Keratinocyte (primary cell): Measurements from ENCODE around the gene AIFM2. TPM values are rescaled to one million over a fixed set of nuclear protein-coding genes. Genes with fewer than 3 reads are reported as not detected.

ENCODE experiments used
- DNase-seq: peaks from one replicate; pipeline ENCODE4 v3.0.0-alpha.2; 2011; ENCODE audit warnings: low read depth, missing footprints, low spot score
- FAIRE-seq: peaks from 2 replicates; lab custom pipeline; 2011; peaks lifted over from hg19 to GRCh38; lab: Jason Lieb, UNC
- H2AFZ ChIP-seq: 2 replicates; pipeline ENCODE4 v1.6.0; 2012; ENCODE audit warnings: low read length, control low read depth, inconsistent platforms; ENCODE audit not compliant: control insufficient read depth
- H3K27ac ChIP-seq: 2 replicates; pipeline ENCODE4 v1.5.1; 2011; ENCODE audit warnings: low read length; ENCODE audit not compliant: control insufficient read depth, insufficient read depth
- H3K27me3 ChIP-seq: 3 replicates; pipeline ENCODE4 v1.6.0; 2011; ENCODE audit warnings: low read length; ENCODE audit not compliant: control insufficient read depth, insufficient read depth; ENCODE audit errors: extremely low read depth
- H3K36me3 ChIP-seq, 2 experiments: 2 replicates in 1 of 2; 3 replicates in 1 of 2; pipeline ENCODE4 v1.5.1; 2011; ENCODE audit warnings: low read length in 2 of 2, mild to moderate bottlenecking in 1 of 2; ENCODE audit not compliant: control insufficient read depth in 2 of 2, insufficient read depth in 2 of 2; ENCODE audit errors: extremely low read depth in 1 of 2
- H3K4me1 ChIP-seq: 3 replicates; pipeline ENCODE4 v1.5.1; 2011; ENCODE audit warnings: low read length; ENCODE audit not compliant: control insufficient read depth, insufficient read depth; ENCODE audit errors: extremely low read depth
- H3K4me2 ChIP-seq: 3 replicates; pipeline ENCODE4 v1.6.0; 2011; ENCODE audit warnings: low read depth, low read length; ENCODE audit not compliant: control insufficient read depth, insufficient read depth; ENCODE audit errors: extremely low read depth
- H3K4me3 ChIP-seq, 3 experiments: fragments of 200-600 bp in 1 of 3; sonication (generic) in 1 of 3; 2 replicates in 2 of 3; 3 replicates in 1 of 3; pipeline ENCODE4 v1.5.1; 2011 to 2016; ENCODE audit warnings: low read length in 3 of 3, mild to moderate bottlenecking in 3 of 3, control low read depth in 2 of 3, inconsistent platforms in 1 of 3, low read depth in 1 of 3, mixed read lengths in 1 of 3, mixed run types in 1 of 3, moderate library complexity in 1 of 3; ENCODE audit not compliant: control insufficient read depth in 2 of 3, insufficient read depth in 2 of 3; ENCODE audit errors: extremely low read depth in 1 of 3
- H3K79me2 ChIP-seq: 2 replicates; pipeline ENCODE4 v1.6.0; 2012; ENCODE audit warnings: low read length; ENCODE audit not compliant: control insufficient read depth, insufficient read depth
- H3K9ac ChIP-seq: 3 replicates; pipeline ENCODE4 v1.6.0; 2011; ENCODE audit warnings: low read length; ENCODE audit not compliant: control insufficient read depth, insufficient read depth; ENCODE audit errors: extremely low read depth
- H3K9me1 ChIP-seq: 3 replicates; pipeline ENCODE4 v1.6.0; 2011; ENCODE audit warnings: low read length; ENCODE audit not compliant: control insufficient read depth, insufficient read depth; ENCODE audit errors: extremely low read depth
- H3K9me3 ChIP-seq: 2 replicates; pipeline ENCODE4 v1.5.1; 2012; ENCODE audit warnings: low read depth, low read length; ENCODE audit not compliant: control insufficient read depth
- H4K20me1 ChIP-seq: 3 replicates; pipeline ENCODE4 v1.6.0; 2011; ENCODE audit warnings: low read length; ENCODE audit not compliant: control insufficient read depth, insufficient read depth; ENCODE audit errors: extremely low read depth
- EZH2 ChIP-seq: IDR thresholded peaks from one replicate; pipeline ENCODE4 v1.6.1; 2012; ENCODE audit warnings: inconsistent platforms, mild to moderate bottlenecking, low read length, moderate library complexity
- dilution Hi-C: fragments of 300-500 bp; cut with MboI; formaldehyde crosslinking; loops from one replicate; pipeline ENCODE4 v1.7.0; 2020; ENCODE audit warnings: low sequenced_read_pairs; ENCODE audit not compliant: extremely low pct_ligation_motif_present
- polyA plus RNA-seq, 5 experiments: library from polyadenylated mRNA; depleted of rRNA in 3 of 5; stranded (reverse) in 3 of 5; stranded (forward) in 1 of 5; unstranded in 1 of 5; fragments of >200 nt; gene quantifications; 1 replicate in 1 of 5; 2 replicates in 3 of 5; 3 replicates in 1 of 5; pipeline versions ENCODE4 v1.2.1 to v1.2.3, GENCODE V29; 2011 to 2012; ENCODE audit warnings: missing spikeins in 2 of 5, low read depth in 1 of 5, low replicate concordance in 1 of 5
- TF ChIP-seq, protein P1 (sequence below), 3 experiments: IDR thresholded peaks in 1 of 3; conservative IDR thresholded peaks in 1 of 3; optimal IDR thresholded peaks in 1 of 3; 2 replicates in 2 of 3; 3 replicates in 1 of 3; pipeline versions ENCODE3 to v1.5.1; 2011; ENCODE audit warnings: low read length in 3 of 3, mild to moderate bottlenecking in 3 of 3, moderate library complexity in 2 of 3, control low read depth in 1 of 3, inconsistent platforms in 1 of 3; ENCODE audit not compliant: insufficient read depth in 2 of 3; ENCODE audit errors: extremely low read depth in 1 of 3

The AIFM2 gene
- polyA plus RNA-seq, 1 donor (not counting 4 experiments of a cell fraction or from before 2014, with no cell fraction given): 1.8 TPM

DNA sequence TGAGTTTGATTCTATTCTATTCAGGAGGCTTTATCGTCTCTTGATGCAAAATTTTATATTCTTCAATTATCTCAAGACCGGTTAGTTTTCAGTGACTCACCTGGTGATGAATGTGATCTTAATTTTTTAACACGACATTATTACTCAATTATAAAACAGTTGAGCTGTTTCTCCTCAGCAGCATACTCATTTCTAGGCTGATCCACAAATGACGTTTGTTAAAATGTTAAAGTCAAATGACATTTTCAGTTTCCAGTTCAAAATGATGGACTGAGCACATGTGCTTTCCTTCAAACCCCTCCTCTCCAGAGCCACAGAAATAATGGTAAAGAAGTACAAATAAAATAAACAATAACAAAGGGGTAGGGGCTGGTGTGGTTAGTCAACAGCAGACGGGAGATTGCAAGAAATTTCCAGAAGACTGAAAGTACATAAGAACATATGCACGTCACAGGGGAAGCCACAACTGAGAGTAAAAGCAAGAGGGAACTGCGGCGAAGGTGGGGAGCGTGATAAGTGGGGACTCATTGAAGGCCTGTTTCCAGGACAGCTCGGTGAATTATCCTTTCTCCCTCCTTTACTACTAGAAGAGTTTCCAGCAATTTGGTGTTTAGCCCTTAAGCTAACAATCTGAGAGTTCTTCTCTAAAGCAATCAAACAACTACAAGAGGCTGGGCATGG, 69.1 kb downstream of the AIFM2 start:
- FAIRE-seq (no peak), DNase-seq (no peak)
- Histone ChIP-seq H3K4me3 (no peak overlapping the region), H3K27ac (no peak overlapping the region), H2AFZ (no peak overlapping the region), H3K27me3 (no peaks in the 10 kb centered on the region), H3K79me2 (no peaks in the 10 kb centered on the region), H3K36me3 (no peaks in the 10 kb centered on the region), H3K9me1 (no peaks in the 10 kb centered on the region), H3K9me3 (no peaks in the 10 kb centered on the region), H3K4me1 (no peaks in the 10 kb centered on the region), H4K20me1 (no peaks in the 10 kb centered on the region), H3K4me2 (no peak overlapping the region), H3K9ac (no peak overlapping the region)
- TF ChIP-seq, protein P1, sequence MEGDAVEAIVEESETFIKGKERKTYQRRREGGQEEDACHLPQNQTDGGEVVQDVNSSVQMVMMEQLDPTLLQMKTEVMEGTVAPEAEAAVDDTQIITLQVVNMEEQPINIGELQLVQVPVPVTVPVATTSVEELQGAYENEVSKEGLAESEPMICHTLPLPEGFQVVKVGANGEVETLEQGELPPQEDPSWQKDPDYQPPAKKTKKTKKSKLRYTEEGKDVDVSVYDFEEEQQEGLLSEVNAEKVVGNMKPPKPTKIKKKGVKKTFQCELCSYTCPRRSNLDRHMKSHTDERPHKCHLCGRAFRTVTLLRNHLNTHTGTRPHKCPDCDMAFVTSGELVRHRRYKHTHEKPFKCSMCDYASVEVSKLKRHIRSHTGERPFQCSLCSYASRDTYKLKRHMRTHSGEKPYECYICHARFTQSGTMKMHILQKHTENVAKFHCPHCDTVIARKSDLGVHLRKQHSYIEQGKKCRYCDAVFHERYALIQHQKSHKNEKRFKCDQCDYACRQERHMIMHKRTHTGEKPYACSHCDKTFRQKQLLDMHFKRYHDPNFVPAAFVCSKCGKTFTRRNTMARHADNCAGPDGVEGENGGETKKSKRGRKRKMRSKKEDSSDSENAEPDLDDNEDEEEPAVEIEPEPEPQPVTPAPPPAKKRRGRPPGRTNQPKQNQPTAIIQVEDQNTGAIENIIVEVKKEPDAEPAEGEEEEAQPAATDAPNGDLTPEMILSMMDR (optimal IDR thresholded peaks at IDR 0.05 in 1 of 3, IDR thresholded peaks at IDR 0.05 in 1 of 3, conservative IDR thresholded peaks at IDR 0.05 in 1 of 3; ENCODE audit: extremely low read depth in 1 of 3, insufficient read depth in 2 of 3, low read length in 3 of 3): no peak
- TF ChIP-seq EZH2: no peak
- dilution Hi-C loops: no loop called here

Other genes with a start within 250 kb of the AIFM2 start
- gene MACROH2A2, start 80.0 kb downstream of the AIFM2 start, polyA plus RNA-seq: 9.0 to 20.8 TPM (median 11.6 TPM) in 3 replicates
- gene TYSND1, start 13.9 kb upstream of the AIFM2 start, polyA plus RNA-seq: 9.6 to 15.2 TPM (median 9.9 TPM) in 3 replicates
- gene SAR1A, start 37.7 kb upstream of the AIFM2 start, polyA plus RNA-seq: 71.4 to 109 TPM (median 80.2 TPM) in 3 replicates
- 201 to 324 TPM (median 203 TPM) in 3 replicates for gene PPA1, start 100.6 kb upstream of the AIFM2 start, polyA plus RNA-seq
- not detected in 3 replicates for gene NPFFR1, start 151.2 kb upstream of the AIFM2 start, polyA plus RNA-seq
- 0.54 to 1.6 TPM (median 0.93 TPM) in 3 replicates for gene LRRC20, start 249.8 kb upstream of the AIFM2 start, polyA plus RNA-seq